ENCODE results near the gene PPIL3. TPM values are rescaled to one million over a fixed set of nuclear protein-coding genes. Genes with fewer than 3 reads are reported as not detected.
A peak's percentile ranks its signal among the peaks of the same experiment; 100 is the strongest.

The PPIL3 gene
- total RNA-seq, 3 donors from 2014 or later (not counting 1 experiment from before 2014, with no cell fraction given): 30.0 to 39.9 (median 33.3) TPM

- peaks cover 55 to 58% of the 10 kb centered on the region in 2 donors for H3K4me1 Mint-ChIP-seq
- DNase-seq (peak in 1 of 2 donors; percentile 8), ATAC-seq (no peak)
- H3K9me3 Mint-ChIP-seq: no peaks in the 10 kb centered on the region
- H3K27me3 Mint-ChIP-seq (ENCODE audit: low read depth in 2 of 2): no peaks in the 10 kb centered on the region
- peak overlapping the region; percentile 15 for H3K4me3 Mint-ChIP-seq
- Histone ChIP-seq H3K9me3 (ENCODE audit: control insufficient read depth, insufficient read depth, low read length) (no peaks in the 10 kb centered on the region), H3K36me3 (ENCODE audit: control insufficient read depth, insufficient read depth, low read length) (peaks cover 97% of the 10 kb centered on the region), H3K4me1 (ENCODE audit: control insufficient read depth, insufficient read depth, low read length) (peaks cover 14% of the 10 kb centered on the region), H3K27ac (ENCODE audit: low read length) (no peak overlapping the region), H3K4me3 (ENCODE audit: low read length) (no peak overlapping the region), H3K27me3 (ENCODE audit: control insufficient read depth, insufficient read depth, low read length) (no peaks in the 10 kb centered on the region)
- 79% methylated on average over 8 of the region's 8 CpGs for WGBS (ENCODE audit: insufficient coverage)
- H3K36me3 Mint-ChIP-seq: peaks cover 63% of the 10 kb centered on the region
- intact Hi-C loops (cut with micrococcal nuclease): no loop called here
- TF ChIP-seq, protein P1, sequence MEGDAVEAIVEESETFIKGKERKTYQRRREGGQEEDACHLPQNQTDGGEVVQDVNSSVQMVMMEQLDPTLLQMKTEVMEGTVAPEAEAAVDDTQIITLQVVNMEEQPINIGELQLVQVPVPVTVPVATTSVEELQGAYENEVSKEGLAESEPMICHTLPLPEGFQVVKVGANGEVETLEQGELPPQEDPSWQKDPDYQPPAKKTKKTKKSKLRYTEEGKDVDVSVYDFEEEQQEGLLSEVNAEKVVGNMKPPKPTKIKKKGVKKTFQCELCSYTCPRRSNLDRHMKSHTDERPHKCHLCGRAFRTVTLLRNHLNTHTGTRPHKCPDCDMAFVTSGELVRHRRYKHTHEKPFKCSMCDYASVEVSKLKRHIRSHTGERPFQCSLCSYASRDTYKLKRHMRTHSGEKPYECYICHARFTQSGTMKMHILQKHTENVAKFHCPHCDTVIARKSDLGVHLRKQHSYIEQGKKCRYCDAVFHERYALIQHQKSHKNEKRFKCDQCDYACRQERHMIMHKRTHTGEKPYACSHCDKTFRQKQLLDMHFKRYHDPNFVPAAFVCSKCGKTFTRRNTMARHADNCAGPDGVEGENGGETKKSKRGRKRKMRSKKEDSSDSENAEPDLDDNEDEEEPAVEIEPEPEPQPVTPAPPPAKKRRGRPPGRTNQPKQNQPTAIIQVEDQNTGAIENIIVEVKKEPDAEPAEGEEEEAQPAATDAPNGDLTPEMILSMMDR (IDR thresholded peaks at IDR 0.05): no peak
- peak overlapping the region; percentile 90 to 99 for H3K27ac Mint-ChIP-seq
These were observed 32.1 kb downstream of the PPIL3 start for GRCh38 chr2:200856806-200857205.

- TF ChIP-seq, protein P1 (IDR thresholded peaks at IDR 0.05): no peak
- Histone ChIP-seq H3K27ac (ENCODE audit: low read length) (no peak overlapping the region), H3K4me1 (ENCODE audit: control insufficient read depth, insufficient read depth, low read length) (no peaks in the 10 kb centered on the region), H3K27me3 (ENCODE audit: control insufficient read depth, insufficient read depth, low read length) (no peaks in the 10 kb centered on the region), H3K4me3 (ENCODE audit: low read length) (no peak overlapping the region), H3K9me3 (ENCODE audit: control insufficient read depth, insufficient read depth, low read length) (no peaks in the 10 kb centered on the region), H3K36me3 (ENCODE audit: control insufficient read depth, insufficient read depth, low read length) (peaks cover 73% of the 10 kb centered on the region)
- H3K4me3 Mint-ChIP-seq: peak overlapping the region; percentile 2
- ATAC-seq: no peak
- H3K4me1 Mint-ChIP-seq: peaks cover 25 to 42% of the 10 kb centered on the region in 2 donors
- DNase-seq: peak in 1 of 2 donors; percentile 9
- no peaks in the 10 kb centered on the region for H3K27me3 Mint-ChIP-seq (ENCODE audit: low read depth in 2 of 2)
- intact Hi-C loops (cut with micrococcal nuclease): no loop called here
- H3K9me3 Mint-ChIP-seq: no peaks in the 10 kb centered on the region
- WGBS (ENCODE audit: insufficient coverage): 100% methylated on average over 2 of the region's 2 CpGs
- peak overlapping the region; percentile 80 to 84 for H3K27ac Mint-ChIP-seq
- H3K36me3 Mint-ChIP-seq: peaks cover 43% of the 10 kb centered on the region
These were observed 36.3 kb downstream of the PPIL3 start for GRCh38 chr2:200852605-200853004.

DNA sequence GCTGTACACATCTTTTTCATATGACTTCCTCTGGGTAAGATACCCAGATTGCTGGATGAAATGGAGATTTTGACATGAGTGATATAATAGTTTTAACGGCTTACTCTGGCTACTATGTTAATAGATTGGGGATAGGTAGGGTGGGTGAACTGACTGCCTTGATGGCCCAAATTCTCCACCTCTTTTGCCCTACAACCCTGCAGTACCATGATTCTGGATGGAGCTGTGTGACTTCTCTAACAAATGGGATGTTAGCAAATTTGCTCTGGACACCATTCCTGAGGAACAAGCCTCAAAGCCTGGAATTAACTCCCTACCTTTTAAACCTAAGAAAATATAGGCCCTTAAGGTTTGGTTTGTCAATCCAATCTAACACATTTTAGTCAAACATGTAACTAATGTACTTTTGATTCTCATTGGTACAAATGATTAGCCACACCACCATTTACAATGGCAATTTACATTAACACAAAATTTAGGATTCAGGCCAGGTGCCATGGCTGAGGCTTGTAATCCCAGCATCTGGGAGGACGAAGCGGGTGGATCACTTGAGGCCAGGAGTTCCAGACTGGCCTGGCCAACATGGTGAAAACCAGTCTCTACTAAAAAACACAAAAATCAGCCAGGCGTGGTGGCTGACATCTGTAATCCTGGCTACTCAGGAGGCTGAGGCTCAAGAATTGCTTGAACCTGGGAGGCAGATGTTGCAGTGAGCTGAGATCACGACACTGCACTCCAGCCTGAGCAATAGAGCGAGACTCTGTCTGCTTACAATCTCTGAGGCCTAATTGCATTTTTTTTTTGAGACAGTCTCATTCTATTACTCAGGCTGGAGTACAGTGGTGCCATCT, 37.3 kb downstream of the PPIL3 start:
- Mint-ChIP-seq H3K27ac (peak overlapping the region; percentile 84), H3K9me3 (no peaks in the 10 kb centered on the region), H3K27me3 (ENCODE audit: low read depth in 2 of 2) (no peaks in the 10 kb centered on the region), H3K36me3 (peaks cover 33% of the 10 kb centered on the region), H3K4me3 (no peak overlapping the region), H3K4me1 (peaks cover 16 to 32% of the 10 kb centered on the region in 2 donors)
- Histone ChIP-seq H3K27ac (ENCODE audit: low read length) (no peak overlapping the region), H3K4me1 (ENCODE audit: control insufficient read depth, insufficient read depth, low read length) (no peaks in the 10 kb centered on the region), H3K27me3 (ENCODE audit: control insufficient read depth, insufficient read depth, low read length) (no peaks in the 10 kb centered on the region), H3K9me3 (ENCODE audit: control insufficient read depth, insufficient read depth, low read length) (no peaks in the 10 kb centered on the region), H3K4me3 (ENCODE audit: low read length) (no peak overlapping the region), H3K36me3 (ENCODE audit: control insufficient read depth, insufficient read depth, low read length) (peaks cover 63% of the 10 kb centered on the region)
- TF ChIP-seq, protein P1 (IDR thresholded peaks at IDR 0.05): no peak
- ATAC-seq (no peak), DNase-seq (peak in 1 of 2 donors; percentile 9)
- intact Hi-C loops (cut with micrococcal nuclease): no loop called here
- WGBS (ENCODE audit: insufficient coverage): 99% methylated on average over 6 of the region's 6 CpGs
